Measurements from ENCODE around the gene ZNF460. TPM values are rescaled to one million over a fixed set of nuclear protein-coding genes. Genes with fewer than 3 reads are reported as not detected.

The ZNF460 gene
- polyA plus RNA-seq, 10 donors = 2.8 to 5.0 (median 3.3) TPM

GRCh38 chr19:57279418-57280164 is 694 bp upstream of the ZNF460 start:
- DNase-seq = peak; percentile 97 to 98 (median 97)

- peak in 2 of 3 donors; percentile 18 to 62 for DNase-seq
Measured at GRCh38 chr19:57280962-57281400, 696 bp downstream of the ZNF460 start.

DNA sequence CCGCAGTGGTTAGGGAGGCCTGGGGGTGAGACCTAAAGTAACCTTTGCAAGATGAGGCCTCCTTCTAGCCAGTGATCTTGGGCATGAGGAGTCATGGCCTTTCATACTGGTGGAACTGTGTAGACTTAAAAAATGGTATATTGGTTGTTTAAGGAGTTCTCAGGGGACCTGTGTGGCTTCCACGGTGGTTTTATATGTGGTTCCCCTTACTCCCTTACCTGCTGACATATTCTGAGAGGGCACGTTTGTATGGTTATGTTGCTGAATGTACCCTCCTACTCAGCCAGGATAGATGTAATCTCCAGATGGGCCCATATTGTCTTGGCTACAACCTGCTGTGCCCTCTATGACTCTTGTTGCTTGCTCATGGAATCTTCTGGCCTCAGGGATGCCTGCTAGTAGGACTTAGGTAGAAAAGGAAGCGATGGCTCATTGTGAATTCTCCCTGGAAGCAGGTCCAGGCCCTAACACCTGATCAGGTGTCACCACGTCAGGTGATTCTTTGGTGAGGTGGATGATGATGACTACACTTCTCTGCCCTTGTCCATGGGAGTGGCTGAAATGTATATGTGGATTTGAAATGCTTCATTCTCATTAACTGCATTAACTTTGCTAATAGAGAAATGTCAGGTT is 1.8 kb downstream of the ZNF460 start:
- no peak for DNase-seq

GRCh38 chr19:57288373-57288772 is 8.1 kb downstream of the ZNF460 start:
- DNase-seq = no peak

DNA sequence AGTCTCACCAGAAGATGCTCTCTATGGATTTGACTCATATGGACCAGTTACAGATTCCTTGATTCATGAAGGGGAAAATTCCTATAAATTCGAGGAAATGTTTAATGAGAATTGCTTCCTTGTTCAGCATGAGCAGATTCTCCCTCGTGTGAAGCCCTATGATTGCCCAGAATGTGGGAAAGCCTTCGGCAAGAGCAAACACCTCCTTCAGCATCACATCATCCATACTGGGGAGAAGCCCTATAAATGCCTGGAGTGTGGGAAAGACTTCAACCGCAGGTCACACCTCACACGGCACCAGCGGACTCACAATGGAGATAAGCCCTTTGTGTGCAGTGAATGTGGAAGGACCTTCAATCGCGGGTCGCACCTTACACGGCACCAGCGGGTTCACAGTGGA is 10.7 kb downstream of the ZNF460 start:
- DNase-seq = no peak

DNA sequence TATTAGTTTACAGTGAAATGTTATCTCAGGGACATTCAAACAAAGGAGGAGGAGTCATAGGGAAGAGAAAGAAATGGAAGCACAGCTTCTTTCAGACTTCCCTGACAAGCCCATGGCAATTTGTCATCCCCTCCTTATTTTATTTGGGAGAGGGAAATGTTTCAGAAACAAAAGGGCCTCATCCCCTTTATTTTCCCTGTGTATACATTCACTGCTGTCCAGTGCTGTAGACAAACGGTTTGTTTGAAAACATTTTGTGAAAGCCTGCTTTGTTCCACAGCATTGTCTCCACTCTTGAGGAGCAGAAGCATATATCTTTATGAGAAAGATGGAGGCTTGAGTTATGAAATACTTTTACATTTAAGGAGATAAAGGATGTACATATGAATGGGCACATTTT is 12.3 kb downstream of the ZNF460 start:
- no peak for DNase-seq

DNA sequence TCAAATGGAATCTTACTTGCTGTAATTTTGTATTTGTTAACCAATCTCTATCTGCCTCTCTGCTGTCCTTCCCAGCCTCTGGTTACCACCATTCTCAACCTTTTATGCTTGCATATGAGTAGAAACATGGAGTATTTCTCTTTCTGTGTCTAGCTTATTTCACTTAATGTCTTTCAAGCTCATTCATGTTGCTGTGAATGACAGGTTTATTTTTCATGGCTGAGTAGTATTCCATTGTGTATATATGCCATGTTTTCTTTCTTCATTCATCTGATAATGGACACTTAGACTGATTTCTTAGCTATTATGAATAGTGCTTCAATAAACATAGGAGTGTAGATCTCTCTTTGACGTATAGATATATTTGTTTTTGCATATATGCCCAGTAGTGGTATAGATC is 13.4 kb downstream of the ZNF460 start:
- no peak for DNase-seq

DNA sequence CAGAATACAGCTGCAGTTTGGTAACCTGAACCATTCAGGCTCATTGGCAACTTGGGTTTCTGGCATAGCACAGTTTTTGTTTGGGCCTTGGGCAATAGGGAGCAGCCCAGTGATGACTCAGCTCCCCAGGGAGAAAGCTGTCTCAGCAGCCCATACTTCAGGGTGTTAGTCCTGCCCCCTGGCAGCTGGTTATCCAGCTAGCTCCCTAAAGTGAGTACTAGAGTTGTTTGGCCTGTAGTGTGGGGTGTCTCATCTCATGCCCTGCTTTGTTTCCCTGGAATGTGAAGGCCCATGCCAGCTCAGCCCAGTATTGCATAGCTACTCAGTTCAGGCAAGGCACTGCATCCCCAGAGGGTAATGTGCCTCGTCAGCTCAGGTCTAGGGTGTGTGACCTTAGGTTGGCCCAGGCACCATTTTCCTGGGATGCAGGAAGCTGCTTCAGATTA is 21.8 kb downstream of the ZNF460 start:
- DNase-seq = peak in 1 of 3 donors; percentile 33

DNA sequence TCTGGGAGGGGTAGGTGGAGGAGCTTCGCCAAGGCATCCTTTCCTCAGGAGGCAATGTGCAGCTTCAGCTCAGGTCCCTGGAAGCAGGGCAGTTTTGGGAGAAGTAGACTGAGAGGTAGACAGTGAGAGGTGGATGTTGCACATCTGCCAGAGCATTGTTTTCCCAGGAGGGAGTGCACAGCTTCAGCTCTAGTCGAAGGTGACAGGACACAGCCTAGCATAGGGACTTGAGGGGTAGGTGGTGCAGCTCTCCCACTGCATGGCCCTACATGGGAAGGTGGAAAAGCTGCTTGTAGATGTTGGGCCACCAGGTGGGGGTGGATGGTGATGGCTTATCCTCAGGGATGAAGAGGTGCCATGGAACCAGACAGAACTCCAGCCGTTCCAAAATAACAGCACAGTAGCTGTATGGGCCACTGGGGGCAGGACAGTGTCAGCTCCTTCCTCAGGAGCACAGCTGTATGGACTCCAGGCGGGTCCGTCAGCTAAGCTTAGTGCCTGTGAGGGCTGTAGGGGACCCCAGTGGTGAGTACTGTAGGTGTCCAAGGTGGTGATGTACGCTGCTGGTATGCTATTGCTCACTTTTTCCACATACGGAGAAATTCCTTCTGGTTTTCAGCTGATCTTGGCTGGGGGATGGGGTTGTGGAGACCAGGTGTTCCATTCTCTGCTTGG is 22.6 kb downstream of the ZNF460 start:
- DNase-seq = no peak

- no peak for DNase-seq
Measured at GRCh38 chr19:57305056-57305455, 24.8 kb downstream of the ZNF460 start.

DNA sequence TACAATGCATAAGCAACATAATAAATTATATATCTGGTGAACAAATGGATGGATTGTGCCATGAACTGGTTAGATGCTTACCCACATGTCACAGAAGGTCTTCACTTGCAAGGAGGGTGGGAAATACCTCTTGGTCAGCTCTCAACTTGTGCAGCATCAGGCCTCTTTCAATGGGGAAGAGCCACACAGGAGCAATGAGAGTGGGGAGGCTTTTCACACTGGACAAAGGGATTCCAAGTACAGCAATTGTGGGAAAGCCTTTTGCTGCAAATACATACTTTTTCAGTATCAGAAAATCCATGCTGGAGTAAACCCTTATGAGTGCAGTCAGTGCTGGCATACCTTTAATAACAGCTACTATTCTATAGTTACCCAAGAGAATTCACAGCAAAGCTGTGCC is 28.2 kb downstream of the ZNF460 start:
- no peak for DNase-seq

DNA sequence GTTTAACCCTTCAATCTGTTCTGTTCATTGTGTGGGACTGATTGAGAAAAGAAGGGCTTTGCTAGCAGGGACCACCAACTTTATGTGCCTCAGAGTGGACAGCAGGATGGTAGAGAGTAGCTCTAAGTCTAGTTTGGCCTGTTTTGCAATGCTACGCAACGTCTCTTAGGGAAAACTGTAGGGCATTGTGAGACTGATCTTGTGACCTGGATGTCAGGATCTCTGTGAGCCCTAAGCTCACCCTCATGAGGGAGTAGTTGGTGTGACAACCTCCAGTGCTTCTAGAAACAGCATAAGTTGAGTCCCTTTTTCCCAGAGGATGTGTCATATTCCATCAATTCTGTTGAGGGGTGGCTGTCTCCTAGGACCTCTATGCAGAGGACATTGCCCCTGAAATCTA is 30.5 kb downstream of the ZNF460 start:
- DNase-seq = no peak

GRCh38 chr19:57314146-57314545 is 33.9 kb downstream of the ZNF460 start:
- DNase-seq = no peak

- DNase-seq = no peak
Measured at GRCh38 chr19:57317503-57317902, 37.2 kb downstream of the ZNF460 start.

- DNase-seq = no peak
Measured at GRCh38 chr19:57319869-57320179, 39.5 kb downstream of the ZNF460 start.

DNA sequence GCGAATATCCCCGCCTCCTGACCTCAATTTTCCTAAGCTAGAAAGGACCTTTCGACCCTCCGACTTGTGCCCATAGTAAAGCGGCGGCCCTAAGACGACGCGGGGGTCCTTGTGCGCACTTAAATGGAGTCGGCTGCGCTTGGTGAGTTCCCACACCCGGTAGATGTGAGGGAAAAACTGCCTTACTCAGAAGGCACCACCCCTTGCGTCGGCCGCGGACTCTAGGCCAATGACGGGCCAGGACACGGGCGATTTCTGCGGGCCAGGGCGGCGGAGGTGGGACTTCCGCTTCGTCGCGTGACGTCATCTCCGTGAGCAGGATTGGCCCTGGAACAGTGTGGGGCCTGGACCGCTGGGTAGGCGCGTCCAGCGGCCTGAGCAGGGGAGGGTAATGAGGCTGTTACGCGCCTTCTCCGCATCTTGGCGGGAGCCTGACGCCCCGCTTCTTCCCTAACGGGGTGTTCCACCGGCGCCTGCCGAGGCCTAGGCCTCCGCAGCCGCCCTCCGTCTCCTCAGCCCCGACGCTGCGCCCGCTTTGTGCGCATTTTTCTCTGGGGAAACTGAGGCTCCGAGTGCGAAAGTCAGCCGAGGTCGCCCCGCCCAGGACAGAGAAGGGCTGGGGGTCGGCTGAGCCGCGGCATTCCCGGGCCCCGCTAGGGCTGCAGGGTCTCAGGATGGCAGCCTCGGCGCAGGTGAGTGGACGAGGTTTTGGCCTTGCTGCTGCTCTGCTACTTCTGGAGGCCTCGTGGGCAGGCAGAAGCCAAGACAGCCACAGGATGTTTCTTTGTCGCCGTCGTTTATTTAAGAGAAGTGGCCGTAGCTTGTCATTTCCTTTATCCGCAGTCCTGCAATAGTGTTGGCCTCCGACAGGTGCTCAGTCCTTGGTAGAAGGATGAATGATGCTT is 40.1 kb downstream of the ZNF460 start, which contains the start of gene ZNF543:
TSS of gene ZNF543 (plus strand) at position 293 of the 905 bp plus-strand sequence. CDS start at position 675, 382 bp downstream.
- peak; percentile 97 to 99 (median 98) for DNase-seq

DNA sequence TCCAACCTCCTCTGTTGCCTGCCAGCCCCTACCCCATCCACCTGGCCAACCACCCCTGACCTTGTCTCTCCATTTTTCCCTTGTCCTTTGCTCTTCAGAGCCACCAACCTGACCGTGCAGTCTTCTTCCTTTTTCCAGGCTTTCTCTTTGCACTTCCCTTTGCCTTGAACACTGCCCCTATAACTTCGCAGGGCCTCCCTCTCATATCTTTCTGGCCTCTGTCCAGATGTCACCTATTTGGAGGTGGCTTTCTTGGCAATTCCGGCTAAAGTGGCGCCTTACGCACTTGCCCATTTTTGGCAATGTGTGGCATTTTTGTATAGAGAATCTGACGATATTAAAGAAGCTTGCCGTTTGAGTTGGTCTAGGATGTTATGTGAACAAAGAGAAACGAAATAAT is 40.8 kb downstream of the ZNF460 start:
- no peak for DNase-seq

GRCh38 chr19:57321751-57322150 is 41.5 kb downstream of the ZNF460 start:
- DNase-seq = no peak

- DNase-seq = no peak
Measured at GRCh38 chr19:57324992-57325391, 44.7 kb downstream of the ZNF460 start.

GRCh38 chr19:57327993-57328392 is 47.7 kb downstream of the ZNF460 start:
- DNase-seq = no peak

GRCh38 chr19:57334191-57334590 is 53.9 kb downstream of the ZNF460 start:
- no peak for DNase-seq

GRCh38 chr19:57338877-57339276 is 58.6 kb downstream of the ZNF460 start:
- no peak for DNase-seq

All from muscle of back (tissue), 11 donors.